Astrocyte of the spinal cord (primary cell): ENCODE results near the gene MOV10L1.

ENCODE experiments used
- DNase-seq: peaks from one replicate; pipeline ENCODE4 v3.0.0; 2011; ENCODE audit warnings: low read depth, low spot score
- H3K4me3 ChIP-seq: 2 replicates; pipeline ENCODE4 v1.5.1; 2011; ENCODE audit warnings: low read depth, mild to moderate bottlenecking, low read length, moderate library complexity
- in situ Hi-C: cut with HindIII; loops from 2 replicates; pipeline ENCODE4 v1.10.0; 2017; ENCODE audit warnings: low sequenced_read_pairs
- TF ChIP-seq, protein P1 (sequence below): IDR thresholded peaks from 2 replicates; pipeline ENCODE4 v1.5.1; 2012; ENCODE audit warnings: low read depth, mild to moderate bottlenecking, low read length, inconsistent platforms

Gene MOV10L1

DNA sequence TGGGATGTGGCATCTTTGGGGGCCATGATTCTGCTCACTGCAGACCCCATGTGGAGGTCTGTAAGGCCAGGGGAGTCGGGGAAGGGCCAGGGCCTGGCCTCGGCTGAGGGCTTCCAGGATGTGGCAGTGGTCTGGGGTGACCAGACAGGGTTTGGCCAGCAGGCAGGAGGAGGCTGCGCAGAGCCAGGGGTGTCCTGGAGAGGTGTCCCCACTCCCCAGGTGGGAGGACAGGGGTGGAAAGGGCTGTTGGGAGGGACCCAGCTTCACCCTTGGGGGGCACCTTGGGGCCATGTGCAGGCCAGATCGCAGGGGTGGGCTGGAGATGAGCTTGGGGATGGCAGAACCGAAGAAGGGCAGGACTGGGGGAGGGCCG is 84.2 kb downstream of the MOV10L1 start:
- TF ChIP-seq, protein P1, sequence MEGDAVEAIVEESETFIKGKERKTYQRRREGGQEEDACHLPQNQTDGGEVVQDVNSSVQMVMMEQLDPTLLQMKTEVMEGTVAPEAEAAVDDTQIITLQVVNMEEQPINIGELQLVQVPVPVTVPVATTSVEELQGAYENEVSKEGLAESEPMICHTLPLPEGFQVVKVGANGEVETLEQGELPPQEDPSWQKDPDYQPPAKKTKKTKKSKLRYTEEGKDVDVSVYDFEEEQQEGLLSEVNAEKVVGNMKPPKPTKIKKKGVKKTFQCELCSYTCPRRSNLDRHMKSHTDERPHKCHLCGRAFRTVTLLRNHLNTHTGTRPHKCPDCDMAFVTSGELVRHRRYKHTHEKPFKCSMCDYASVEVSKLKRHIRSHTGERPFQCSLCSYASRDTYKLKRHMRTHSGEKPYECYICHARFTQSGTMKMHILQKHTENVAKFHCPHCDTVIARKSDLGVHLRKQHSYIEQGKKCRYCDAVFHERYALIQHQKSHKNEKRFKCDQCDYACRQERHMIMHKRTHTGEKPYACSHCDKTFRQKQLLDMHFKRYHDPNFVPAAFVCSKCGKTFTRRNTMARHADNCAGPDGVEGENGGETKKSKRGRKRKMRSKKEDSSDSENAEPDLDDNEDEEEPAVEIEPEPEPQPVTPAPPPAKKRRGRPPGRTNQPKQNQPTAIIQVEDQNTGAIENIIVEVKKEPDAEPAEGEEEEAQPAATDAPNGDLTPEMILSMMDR, result no peak
- no peak overlapping the region for H3K4me3 ChIP-seq
- in situ Hi-C loops, result no loop called here
- DNase-seq, result no peak

DNA sequence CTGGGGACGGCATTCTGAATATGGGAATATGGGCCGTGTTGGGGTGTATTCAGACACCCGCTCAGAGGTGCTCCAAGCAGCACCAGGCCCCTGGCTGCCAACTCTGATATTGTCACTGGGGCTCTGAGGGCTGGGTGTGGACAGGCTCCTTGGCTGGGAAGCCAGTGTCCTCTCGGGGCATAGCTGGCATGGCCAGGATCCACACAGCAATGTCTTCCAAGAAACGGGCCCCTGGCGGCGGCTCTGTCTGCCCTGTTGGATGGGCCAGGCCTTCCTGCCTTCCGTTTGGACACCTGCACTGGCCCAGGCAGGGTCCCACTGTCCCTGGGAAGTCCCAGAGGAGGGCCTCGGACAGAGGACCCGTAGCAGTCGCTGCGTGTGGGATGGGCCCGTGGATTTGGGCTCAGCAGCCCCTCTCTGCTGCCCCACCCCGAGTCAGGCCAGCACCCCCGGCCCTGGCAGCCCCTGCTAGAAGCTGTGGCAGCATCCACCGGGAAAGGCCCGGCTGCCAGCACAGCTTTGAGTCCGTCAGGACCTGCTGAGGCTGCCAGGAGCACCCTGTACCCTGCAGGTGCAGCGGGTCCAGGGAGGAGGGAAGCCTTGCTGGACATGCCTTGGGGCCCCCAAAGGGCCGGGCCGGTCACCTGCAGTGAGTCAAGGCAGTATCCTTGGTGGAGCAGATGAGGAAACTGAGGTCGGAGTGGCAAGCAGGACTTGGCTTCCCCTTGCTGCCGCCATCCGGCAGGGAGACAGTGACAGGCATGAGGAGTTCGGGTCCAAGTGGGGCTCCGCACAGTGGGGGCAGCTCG is 84.8 kb downstream of the MOV10L1 start:
- in situ Hi-C loops, result no loop called here
- DNase-seq, result no peak
- H3K4me3 ChIP-seq, result no peak overlapping the region
- TF ChIP-seq, protein P1, result no peak

DNA sequence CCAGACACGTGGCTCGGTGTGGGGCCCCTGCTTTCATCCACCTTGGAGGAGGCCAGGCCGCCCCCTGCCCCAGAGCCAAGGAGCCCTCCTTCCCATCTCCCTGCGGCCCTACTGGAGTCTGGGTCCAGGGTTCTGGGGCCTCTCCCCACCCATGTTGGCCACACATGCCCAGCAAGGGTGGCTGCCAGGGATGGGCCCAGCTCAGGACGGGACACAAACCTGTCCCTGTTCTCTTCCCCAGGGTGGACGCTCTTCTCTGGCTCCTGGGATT is 85.3 kb downstream of the MOV10L1 start:
- DNase-seq, result no peak
- H3K4me3 ChIP-seq, result no peak overlapping the region
- in situ Hi-C loops, result no loop called here
- TF ChIP-seq, protein P1, result no peak

DNA sequence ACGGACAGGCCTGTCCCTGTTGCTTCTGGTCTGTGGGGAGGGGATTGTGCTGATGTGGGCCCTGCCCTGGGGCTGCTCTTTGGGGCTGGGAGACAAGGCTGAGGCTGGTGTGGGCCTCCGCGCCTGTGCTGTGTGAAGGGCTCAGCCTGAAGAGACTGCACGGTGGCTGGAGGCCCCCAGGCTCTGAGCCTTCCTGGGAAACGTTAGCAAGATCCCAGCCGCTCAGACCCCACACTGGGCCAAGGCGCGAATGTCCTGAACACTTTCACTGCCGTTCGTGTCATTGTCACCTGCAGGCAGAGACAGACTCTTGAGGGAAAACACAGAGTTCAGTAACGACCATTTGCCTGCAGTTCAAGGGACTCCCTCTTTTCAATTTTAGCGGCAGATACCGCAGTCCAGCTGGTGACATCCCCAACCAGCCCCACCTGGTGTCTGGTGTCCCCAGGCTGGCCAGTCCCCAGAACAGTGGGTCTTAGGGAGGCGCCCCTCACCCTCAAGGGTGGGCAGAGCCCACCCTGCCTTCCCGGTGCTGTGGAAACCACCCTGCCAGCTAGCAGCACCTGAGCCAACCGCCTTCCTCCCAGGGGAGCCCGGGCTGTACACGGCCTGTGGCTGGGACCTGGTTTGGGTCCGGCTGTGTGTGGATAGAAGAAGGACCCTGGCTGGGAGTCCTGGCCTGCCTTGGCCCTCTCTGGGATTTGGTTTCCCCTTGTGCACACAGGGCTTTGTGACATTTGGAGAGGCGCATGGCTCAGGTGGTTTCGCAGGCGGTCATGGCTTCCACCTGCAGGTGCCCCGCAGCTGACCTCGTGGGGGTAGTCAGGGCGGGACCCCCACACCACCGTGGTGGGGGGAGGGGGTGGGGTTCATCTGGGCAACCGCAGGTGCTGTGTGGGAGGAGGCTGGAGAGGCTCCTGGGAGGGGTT is 86.4 kb downstream of the MOV10L1 start:
- in situ Hi-C loops, result no loop called here
- H3K4me3 ChIP-seq, result no peak overlapping the region
- DNase-seq, result no peak
- TF ChIP-seq, protein P1, result no peak

DNA sequence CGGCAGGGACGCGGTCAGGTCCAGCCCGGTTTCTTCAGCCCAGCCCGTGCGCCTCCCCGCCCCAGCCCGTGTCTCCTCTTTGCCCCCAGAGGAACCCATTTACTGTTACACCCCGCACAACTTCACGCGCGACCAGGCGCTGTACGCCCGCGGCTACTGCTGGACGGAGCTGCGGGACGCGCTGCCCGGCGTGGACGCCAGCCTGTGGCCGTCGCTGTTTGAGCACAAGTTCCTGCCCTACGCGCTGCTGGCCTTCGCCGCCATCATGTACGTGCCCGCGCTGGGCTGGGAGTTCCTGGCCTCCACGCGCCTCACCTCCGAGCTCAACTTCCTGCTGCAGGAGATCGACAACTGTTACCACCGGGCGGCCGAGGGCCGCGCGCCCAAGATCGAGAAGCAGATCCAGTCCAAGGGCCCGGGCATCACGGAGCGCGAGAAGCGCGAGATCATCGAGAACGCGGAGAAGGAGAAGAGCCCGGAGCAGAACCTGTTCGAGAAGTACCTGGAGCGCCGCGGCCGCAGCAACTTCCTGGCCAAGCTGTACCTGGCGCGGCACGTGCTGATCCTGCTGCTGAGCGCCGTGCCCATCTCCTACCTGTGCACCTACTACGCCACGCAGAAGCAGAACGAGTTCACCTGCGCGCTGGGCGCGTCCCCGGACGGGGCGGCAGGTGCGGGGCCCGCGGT is 87.2 kb downstream of the MOV10L1 start:
- TF ChIP-seq, protein P1, result no peak
- in situ Hi-C loops, result no loop called here
- DNase-seq, result no peak
- H3K4me3 ChIP-seq, result no peak overlapping the region

DNA sequence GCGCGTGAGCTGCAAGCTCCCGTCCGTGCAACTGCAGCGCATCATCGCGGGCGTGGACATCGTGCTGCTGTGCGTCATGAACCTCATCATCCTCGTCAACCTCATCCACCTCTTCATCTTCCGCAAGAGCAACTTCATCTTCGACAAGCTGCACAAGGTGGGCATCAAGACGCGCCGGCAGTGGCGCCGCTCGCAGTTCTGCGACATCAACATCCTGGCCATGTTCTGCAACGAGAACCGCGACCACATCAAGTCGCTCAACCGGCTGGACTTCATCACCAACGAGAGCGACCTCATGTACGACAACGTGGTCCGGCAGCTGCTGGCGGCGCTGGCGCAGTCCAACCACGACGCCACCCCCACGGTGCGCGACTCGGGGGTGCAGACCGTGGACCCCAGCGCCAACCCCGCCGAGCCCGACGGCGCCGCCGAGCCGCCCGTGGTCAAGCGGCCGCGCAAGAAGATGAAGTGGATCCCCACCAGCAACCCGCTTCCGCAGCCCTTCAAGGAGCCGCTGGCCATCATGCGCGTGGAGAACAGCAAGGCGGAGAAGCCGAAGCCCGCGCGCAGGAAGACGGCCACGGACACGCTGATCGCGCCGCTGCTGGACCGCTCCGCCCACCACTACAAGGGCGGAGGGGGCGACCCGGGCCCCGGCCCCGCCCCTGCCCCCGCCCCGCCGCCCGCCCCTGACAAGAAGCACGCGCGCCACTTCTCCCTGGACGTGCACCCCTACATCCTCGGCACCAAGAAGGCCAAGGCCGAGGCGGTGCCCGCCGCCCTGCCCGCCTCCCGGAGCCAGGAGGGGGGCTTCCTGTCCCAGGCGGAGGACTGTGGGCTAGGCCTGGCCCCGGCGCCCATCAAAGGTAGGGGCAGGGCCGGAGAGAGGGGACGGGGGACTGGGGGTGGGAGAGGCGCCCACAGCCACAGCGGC is 88.0 kb downstream of the MOV10L1 start:
- no peak for DNase-seq
- TF ChIP-seq, protein P1, result no peak
- no peak overlapping the region for H3K4me3 ChIP-seq
- in situ Hi-C loops, result no loop called here
